Suprapubic skin (tissue), 4 donors: ENCODE results near the gene PRKAG2. TPM values are rescaled to one million over a fixed set of nuclear protein-coding genes. Genes with fewer than 3 reads are reported as not detected.
A peak's percentile ranks its signal among the peaks of the same experiment; 100 is the strongest.
"Not testable (repeated sequence)": the region's sequence is repeated elsewhere in the genome, so short reads cannot be mapped to it uniquely, and the experiment has no call there.

Experiments used
- DNase-seq, 2 donors: peaks; one replicate each; pipeline ENCODE4 v3.0.0-alpha.2; 2019; ENCODE audit warnings: low spot score in 2 of 2
- H3K27ac ChIP-seq: fragments of 200-600 bp; sonication (generic); one replicate; pipeline ENCODE4 v1.5.1; 2019
- H3K27me3 ChIP-seq: fragments of 200-600 bp; sonication (generic); one replicate; pipeline ENCODE4 v1.5.1; 2019
- H3K36me3 ChIP-seq: fragments of 200-600 bp; sonication (generic); one replicate; pipeline ENCODE4 v1.5.1; 2019
- H3K4me1 ChIP-seq: fragments of 200-600 bp; sonication (generic); one replicate; pipeline ENCODE4 v1.5.1; 2019
- H3K4me3 ChIP-seq: fragments of 200-600 bp; sonication (generic); one replicate; pipeline ENCODE4 v1.5.1; 2019; ENCODE audit warnings: mild to moderate bottlenecking
- H3K9me3 ChIP-seq: fragments of 200-600 bp; sonication (generic); one replicate; pipeline ENCODE4 v1.5.1; 2019
- CTCF ChIP-seq, 2 donors: fragments of 200-600 bp in 1 of 2; fragments of 450-650 bp in 1 of 2; sonication (generic) in 1 of 2; IDR thresholded peaks; one replicate each; pipeline ENCODE4 v1.5.1; 2016 to 2019; ENCODE audit warnings: antibody characterized with exemption in 2 of 2, mild to moderate bottlenecking in 1 of 2, moderate library complexity in 1 of 2
- EP300 ChIP-seq: sonication (generic); formaldehyde crosslinking; IDR thresholded peaks from one replicate; pipeline ENCODE4 v1.6.1; 2017; ENCODE audit warnings: antibody characterized with exemption
- POLR2A ChIP-seq, 2 donors: fragments of 450-650 bp; IDR thresholded peaks; one replicate each; pipeline ENCODE4 v1.6.1; 2017; ENCODE audit warnings: antibody characterized with exemption in 2 of 2, mild to moderate bottlenecking in 2 of 2, moderate library complexity in 2 of 2
- POLR2AphosphoS5 ChIP-seq, 3 donors: sonication (generic); formaldehyde crosslinking; IDR thresholded peaks; one replicate each; pipeline ENCODE4 v1.6.1; 2017; ENCODE audit warnings: antibody characterized with exemption in 3 of 3
- WGBS: methylation state at CpG from one replicate; pipeline ENCODE4 v1.1.5; 2018; 5-methylcytosine and 5-hydroxymethylcytosine counted together
- total RNA-seq, 4 donors: library from RNA; depleted of rRNA; stranded (reverse); fragments of >200 nt; gene quantifications; one replicate each; pipeline ENCODE4 v1.1.0, GENCODE V29; 2016

PRKAG2 gene
- total RNA-seq, 4 donors from 2014 or later: 16.5 to 40.0 (median 17.3) TPM

- H3K4me1 ChIP-seq: peaks cover 15% of the 10 kb centered on the region
- DNase-seq: no peak
- H3K27ac ChIP-seq: peak overlapping the region; percentile 67
- no peaks in the 10 kb centered on the region for H3K36me3 ChIP-seq
- TF ChIP-seq EP300 (no peak), POLR2AphosphoS5 (IDR thresholded peaks at IDR 0.05) (no peak), POLR2A (IDR thresholded peaks at IDR 0.05) (no peak), CTCF (IDR thresholded peaks at IDR 0.05) (no peak)
- H3K9me3 ChIP-seq: no peaks in the 10 kb centered on the region
- H3K27me3 ChIP-seq: no peaks in the 10 kb centered on the region
- WGBS: 42% methylated on average over 10 of the region's 10 CpGs
- no peak overlapping the region for H3K4me3 ChIP-seq
Observed at GRCh38 chr7:151917791-151918509, 41.0 kb upstream of the PRKAG2 start.

GRCh38 chr7:151914051-151914450 is 37.1 kb upstream of the PRKAG2 start:
- Histone ChIP-seq H3K4me1 (peaks cover 15% of the 10 kb centered on the region), H3K4me3 (no peak overlapping the region), H3K36me3 (no peaks in the 10 kb centered on the region), H3K27me3 (no peaks in the 10 kb centered on the region), H3K9me3 (no peaks in the 10 kb centered on the region), H3K27ac (no peak overlapping the region)
- DNase-seq: no peak
- TF ChIP-seq POLR2A (IDR thresholded peaks at IDR 0.05) (no peak), EP300 (no peak), CTCF (IDR thresholded peaks at IDR 0.05) (no peak), POLR2AphosphoS5 (IDR thresholded peaks at IDR 0.05) (no peak)
- WGBS: 97% methylated on average over 1 of the region's 1 CpG

GRCh38 chr7:151910655-151911054 is 33.7 kb upstream of the PRKAG2 start:
- not testable (repeated sequence) for DNase-seq, H3K9me3 ChIP-seq, H3K27ac ChIP-seq, H3K4me1 ChIP-seq, H3K36me3 ChIP-seq, H3K27me3 ChIP-seq, H3K4me3 ChIP-seq
- WGBS: 70% methylated on average over 3 of the region's 3 CpGs

GRCh38 chr7:151907115-151907514 is 30.2 kb upstream of the PRKAG2 start:
- not testable (repeated sequence) for DNase-seq, H3K27me3 ChIP-seq, H3K4me3 ChIP-seq, H3K36me3 ChIP-seq, H3K27ac ChIP-seq, H3K4me1 ChIP-seq, H3K9me3 ChIP-seq
- 75% methylated on average over 3 of the region's 3 CpGs for WGBS

- Histone ChIP-seq H3K27ac (no peak overlapping the region), H3K9me3 (no peaks in the 10 kb centered on the region), H3K27me3 (no peaks in the 10 kb centered on the region), H3K36me3 (no peaks in the 10 kb centered on the region), H3K4me1 (no peaks in the 10 kb centered on the region), H3K4me3 (no peak overlapping the region)
- TF ChIP-seq POLR2A (IDR thresholded peaks at IDR 0.05) (no peak), CTCF (IDR thresholded peaks at IDR 0.05) (no peak), POLR2AphosphoS5 (IDR thresholded peaks at IDR 0.05) (no peak), EP300 (no peak)
- WGBS: 56% methylated on average over 5 of the region's 5 CpGs
- DNase-seq: no peak
Observed at GRCh38 chr7:151905766-151906165, 28.9 kb upstream of the PRKAG2 start.

- H3K9me3 ChIP-seq: no peaks in the 10 kb centered on the region
- WGBS: 66% methylated on average over 9 of the region's 9 CpGs
- H3K4me1 ChIP-seq: no peaks in the 10 kb centered on the region
Observed at GRCh38 chr7:151905353-151905752, 28.4 kb upstream of the PRKAG2 start.

More at GRCh38 chr7:151905353-151905752, 28.4 kb upstream of the PRKAG2 start:
- no peaks in the 10 kb centered on the region for H3K36me3 ChIP-seq
- DNase-seq: no peak
- H3K27ac ChIP-seq: no peak overlapping the region
- no peaks in the 10 kb centered on the region for H3K27me3 ChIP-seq
- no peak overlapping the region for H3K4me3 ChIP-seq
- no peak for TF ChIP-seq CTCF (IDR thresholded peaks at IDR 0.05)
- TF ChIP-seq EP300: no peak
- TF ChIP-seq POLR2AphosphoS5 (IDR thresholded peaks at IDR 0.05): no peak
- TF ChIP-seq POLR2A (IDR thresholded peaks at IDR 0.05): no peak
